HG03457 (cell line): ENCODE data around the gene MPP4.

ENCODE experiments used
- ATAC-seq: cut with Tn5 transposase; IDR thresholded peaks from one replicate; pipeline ENCODE4 v1.9.1; 2021; ENCODE audit warnings: moderate number of reproducible peaks; ENCODE audit not compliant: unreplicated experiment

MPP4 gene, protein sequence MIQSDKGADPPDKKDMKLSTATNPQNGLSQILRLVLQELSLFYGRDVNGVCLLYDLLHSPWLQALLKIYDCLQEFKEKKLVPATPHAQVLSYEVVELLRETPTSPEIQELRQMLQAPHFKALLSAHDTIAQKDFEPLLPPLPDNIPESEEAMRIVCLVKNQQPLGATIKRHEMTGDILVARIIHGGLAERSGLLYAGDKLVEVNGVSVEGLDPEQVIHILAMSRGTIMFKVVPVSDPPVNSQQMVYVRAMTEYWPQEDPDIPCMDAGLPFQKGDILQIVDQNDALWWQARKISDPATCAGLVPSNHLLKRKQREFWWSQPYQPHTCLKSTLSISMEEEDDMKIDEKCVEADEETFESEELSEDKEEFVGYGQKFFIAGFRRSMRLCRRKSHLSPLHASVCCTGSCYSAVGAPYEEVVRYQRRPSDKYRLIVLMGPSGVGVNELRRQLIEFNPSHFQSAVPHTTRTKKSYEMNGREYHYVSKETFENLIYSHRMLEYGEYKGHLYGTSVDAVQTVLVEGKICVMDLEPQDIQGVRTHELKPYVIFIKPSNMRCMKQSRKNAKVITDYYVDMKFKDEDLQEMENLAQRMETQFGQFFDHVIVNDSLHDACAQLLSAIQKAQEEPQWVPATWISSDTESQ

GRCh38 chr2:201698588-201699226 is at the start of gene MPP4:
MPP4 (minus strand) TSS chr2:201698644; CDS start chr2:201693954, 4,690 bp downstream.
- ATAC-seq: no peak

GRCh38 chr2:201746551-201746950 is 48.1 kb upstream of the MPP4 start:
- no peak for ATAC-seq

- no peak for ATAC-seq
Observed at GRCh38 chr2:201735486-201735885, 37.0 kb upstream of the MPP4 start.

- no peak for ATAC-seq
Observed at GRCh38 chr2:201734111-201734510, 35.7 kb upstream of the MPP4 start.

DNA sequence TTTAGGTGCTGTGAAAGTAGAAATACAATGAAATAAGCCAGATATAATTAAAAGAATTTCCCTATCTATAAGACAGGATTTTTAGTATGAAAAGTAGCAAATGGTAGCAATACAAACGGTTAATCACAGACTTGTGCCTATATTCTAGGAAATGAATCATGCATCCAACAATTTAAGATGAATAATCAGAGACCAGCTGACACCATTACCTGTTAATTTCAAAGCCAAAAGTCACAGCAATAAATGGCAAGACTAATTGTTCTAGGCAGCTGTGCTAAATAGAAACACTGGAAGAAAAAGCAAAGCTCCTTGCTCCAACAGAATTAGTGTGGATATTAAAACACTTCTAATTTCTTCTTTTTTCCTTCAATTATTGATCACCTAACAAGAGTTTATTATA is 35.1 kb upstream of the MPP4 start:
- ATAC-seq: no peak

- ATAC-seq: no peak
Observed at GRCh38 chr2:201730651-201731285, 32.3 kb upstream of the MPP4 start.

- no peak for ATAC-seq
Observed at GRCh38 chr2:201715459-201715858, 17.0 kb upstream of the MPP4 start.

DNA sequence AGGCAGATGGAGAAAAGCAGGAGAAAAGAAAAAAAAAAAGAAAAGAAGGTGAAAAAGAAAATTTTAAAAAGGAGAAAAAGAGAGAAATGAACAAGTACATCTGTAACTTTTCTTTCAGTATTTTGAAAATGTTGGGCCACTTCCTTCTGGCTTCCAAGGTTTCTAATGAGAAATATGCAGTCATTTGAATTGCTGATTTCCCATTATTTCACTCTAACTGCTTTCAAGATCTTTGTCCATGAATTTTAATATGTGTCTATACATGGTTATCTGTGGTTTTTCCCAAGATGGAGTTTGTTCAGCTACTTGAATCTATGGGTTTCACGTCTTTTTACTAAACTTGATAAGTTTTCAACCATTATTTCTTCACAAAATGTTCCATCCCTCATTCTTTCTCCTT is 14.3 kb upstream of the MPP4 start:
- no peak for ATAC-seq

DNA sequence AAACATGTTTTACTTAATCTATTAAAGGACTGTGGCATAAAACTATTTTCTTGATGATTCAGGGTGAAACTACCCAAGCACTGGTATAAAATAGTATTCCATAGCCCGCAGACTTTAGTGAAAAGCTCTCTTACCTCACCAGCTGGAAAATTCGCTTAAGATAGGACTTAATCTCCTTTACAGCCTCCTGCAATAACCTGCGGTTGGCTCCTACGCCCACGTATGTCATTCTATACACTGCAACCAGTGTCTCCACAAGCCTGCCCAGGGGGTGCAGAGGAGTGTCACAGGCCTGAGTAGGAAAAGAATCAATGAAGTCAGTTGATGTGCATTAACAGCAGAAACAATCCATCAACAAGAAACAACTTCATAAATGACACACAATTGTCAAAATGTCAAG is 11.3 kb upstream of the MPP4 start:
- no peak for ATAC-seq

GRCh38 chr2:201709049-201709448 is 10.6 kb upstream of the MPP4 start:
- no peak for ATAC-seq

DNA sequence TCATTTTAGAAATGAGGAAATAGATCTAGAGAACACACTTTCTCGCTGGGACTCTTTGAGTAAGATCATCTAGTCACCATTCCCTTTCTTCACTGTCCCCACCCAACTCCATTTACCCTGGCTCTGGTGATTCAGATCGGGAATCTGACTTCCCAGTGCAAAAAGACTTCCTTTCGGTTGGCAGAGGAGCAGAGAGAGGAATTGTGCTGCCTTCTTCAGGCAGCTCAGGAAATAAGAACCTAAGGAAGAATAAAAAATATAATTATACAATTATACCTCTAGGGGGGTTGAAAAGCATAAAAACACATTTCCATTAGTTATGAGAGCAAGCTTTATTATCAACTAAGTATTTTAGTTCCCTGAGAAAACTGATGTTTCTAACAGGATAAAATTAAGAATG is 9.3 kb upstream of the MPP4 start:
- ATAC-seq: no peak

GRCh38 chr2:201707142-201707541 is 8.7 kb upstream of the MPP4 start:
- no peak for ATAC-seq

DNA sequence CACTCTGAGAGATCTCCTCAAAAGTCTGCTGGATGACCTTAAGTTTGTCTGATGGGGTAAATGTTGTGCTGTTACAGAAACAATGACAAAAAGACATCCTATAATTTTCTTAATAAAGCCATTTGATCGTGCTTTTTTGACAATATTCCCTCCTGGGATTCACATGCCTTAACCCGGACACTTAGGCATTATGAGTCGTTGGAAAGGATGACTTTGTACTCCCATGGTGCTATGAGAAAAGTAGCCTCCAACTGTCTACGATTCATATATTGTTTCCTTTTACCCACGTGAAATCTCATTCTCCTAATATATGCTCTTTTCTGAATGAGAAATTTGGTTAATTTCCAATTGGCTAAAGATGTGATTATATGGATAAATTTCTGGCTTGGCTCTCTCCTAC is 6.1 kb upstream of the MPP4 start:
- ATAC-seq: no peak

DNA sequence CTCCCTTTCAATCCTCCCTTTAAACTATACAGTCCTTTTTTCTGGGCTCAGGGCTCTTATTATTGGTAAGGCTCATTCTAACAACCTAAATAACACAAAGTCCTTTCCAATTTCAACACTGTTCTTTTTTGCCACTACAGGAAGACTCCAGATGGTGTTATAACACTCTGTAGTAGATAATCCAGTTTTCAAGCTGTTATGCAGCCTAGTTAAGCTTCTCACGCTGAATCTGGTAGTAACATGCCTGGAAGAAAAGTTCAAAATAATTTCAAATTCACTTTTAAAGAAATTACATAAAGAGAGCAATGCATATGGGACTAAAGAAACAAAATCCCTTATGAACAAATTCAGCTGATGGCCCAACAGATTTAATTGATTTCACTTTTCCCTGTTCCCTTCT is 3.2 kb upstream of the MPP4 start:
- ATAC-seq: no peak

- no peak for ATAC-seq
Observed at GRCh38 chr2:201699416-201699815, 972 bp upstream of the MPP4 start.

DNA sequence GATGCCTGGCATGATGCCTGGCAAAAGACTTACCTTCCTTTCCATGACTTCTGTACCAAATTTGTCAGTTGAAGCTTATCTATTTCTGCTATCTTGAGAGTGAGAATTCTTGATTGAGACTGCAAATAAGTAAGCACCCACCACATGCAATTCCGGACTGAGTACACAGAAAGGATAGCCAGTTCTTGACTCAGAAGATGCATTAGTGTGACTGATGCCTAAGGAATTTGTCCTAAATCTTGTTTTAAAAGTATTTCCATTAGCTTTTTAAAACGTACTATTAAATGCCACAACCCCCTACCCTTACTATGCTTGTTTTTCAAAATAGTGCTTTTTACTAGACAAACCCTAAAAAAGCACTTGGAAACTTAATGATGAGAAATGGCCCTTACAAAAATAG is 545 bp downstream of the MPP4 start:
- ATAC-seq: no peak

- ATAC-seq: no peak
Observed at GRCh38 chr2:201696151-201696659, 2.2 kb downstream of the MPP4 start.

DNA sequence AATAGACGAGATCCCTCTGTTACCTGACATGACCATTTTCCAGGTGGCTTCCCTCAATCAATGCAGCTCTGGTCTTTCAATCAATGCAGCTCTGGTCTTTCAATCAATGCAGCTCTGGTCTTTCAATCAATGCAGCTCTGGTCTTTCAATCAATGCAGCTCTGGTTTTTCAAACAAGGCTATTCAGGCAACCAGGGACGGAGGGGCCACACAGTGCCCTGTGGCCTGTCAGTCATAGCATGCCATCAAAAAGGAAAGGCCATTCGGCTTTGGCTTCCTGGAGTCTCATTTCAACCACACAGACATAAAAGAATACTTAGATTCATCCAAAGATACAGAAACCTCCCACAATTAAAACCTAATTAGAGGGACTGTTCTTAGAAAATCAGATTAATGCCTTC is 13.3 kb downstream of the MPP4 start:
- no peak for ATAC-seq

DNA sequence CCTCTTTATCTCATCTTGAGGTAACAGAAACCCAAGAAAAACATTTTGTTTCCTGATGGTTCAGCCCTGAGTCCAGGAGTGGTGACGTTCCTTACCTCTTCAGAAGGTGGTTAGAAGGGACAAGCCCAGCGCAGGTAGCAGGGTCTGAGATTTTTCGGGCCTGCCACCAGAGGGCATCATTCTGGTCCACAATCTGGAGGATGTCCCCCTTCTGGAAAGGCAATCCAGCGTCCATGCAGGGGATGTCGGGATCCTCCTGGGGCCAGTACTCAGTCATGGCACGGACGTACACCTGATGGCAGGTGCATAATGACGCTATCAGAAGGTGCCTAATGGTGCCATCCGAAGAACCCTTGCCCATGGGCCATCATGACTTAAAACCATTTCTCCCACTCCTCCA is 17.7 kb downstream of the MPP4 start:
- ATAC-seq: no peak

DNA sequence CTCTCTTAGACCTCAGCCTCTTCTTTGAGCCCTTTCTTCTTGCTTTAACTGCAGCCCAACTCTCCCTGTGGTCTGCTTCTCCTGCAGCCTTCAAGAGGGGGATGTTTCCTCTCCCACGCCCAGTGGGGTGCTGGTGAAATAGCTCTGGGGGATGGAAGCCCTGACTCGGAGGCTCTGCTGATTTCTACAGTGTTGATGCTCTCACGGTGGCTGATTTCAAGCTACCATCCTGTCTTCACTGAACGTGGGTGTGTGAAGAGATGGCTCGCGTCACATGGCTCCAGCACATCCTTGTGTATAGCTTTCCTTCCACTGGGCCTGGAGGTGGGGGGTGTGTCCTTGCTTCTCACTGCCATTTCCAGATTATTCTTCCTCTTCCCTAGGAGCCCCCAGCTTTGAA is 20.0 kb downstream of the MPP4 start:
- no peak for ATAC-seq

DNA sequence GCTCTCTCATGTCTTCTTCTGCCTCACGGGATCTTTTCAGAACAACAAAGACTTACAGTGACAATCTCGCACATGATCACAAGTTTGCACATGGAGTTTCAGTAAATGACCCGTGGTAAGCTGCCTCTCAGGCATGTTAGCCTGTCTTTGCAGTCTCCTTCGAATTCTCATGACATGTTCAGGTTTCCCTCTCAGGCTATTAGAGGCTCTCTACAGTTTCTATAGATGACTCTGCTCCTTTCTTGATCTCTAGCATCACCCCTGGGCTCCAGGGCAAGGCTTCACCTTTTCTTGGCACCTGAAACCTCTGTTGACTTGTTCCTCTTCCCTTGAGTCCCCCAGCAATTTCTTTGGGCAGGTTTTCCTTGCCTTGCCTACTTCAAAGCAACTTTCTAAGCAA is 23.0 kb downstream of the MPP4 start:
- no peak for ATAC-seq
